Tibial artery (tissue), 4 donors: Measurements from ENCODE around the gene PEMT.

Experiments
- DNase-seq, 2 donors: peaks; one replicate each; pipeline ENCODE4 v3.0.0-alpha.2; 2019
- H3K27ac ChIP-seq, 2 donors: fragments of 200-600 bp; sonication (generic) in 1 of 2; 1 replicate in 1 of 2; 2 replicates in 1 of 2; pipeline ENCODE4 v1.5.1; 2018 to 2019; ENCODE audit warnings: mild to moderate bottlenecking in 1 of 2
- H3K27me3 ChIP-seq, 2 donors: fragments of 200-600 bp; sonication (generic) in 1 of 2; one replicate each; pipeline versions ENCODE4 v1.5.1 to v1.6.0; 2016 to 2019
- H3K36me3 ChIP-seq, 3 donors: fragments of 200-600 bp; sonication (generic) in 2 of 3; one replicate each; pipeline ENCODE4 v1.5.1; 2016 to 2019; ENCODE audit warnings: mild to moderate bottlenecking in 2 of 3
- H3K4me1 ChIP-seq, 4 donors: fragments of 200-600 bp; sonication (generic) in 2 of 4; 1 replicate in 3 of 4; 2 replicates in 1 of 4; pipeline ENCODE4 v1.5.1; 2016 to 2019
- H3K4me3 ChIP-seq, 2 donors: fragments of 200-600 bp; sonication (generic) in 1 of 2; 1 replicate in 1 of 2; 2 replicates in 1 of 2; pipeline ENCODE4 v1.5.1; 2018 to 2019; ENCODE audit warnings: mild to moderate bottlenecking in 2 of 2
- H3K9me3 ChIP-seq, 3 donors: fragments of 200-600 bp; sonication (generic) in 1 of 3; one replicate each; pipeline ENCODE4 v1.5.1; 2016 to 2019
- intact Hi-C: fragments of 100-400 bp; cut with DNase I; formaldehyde crosslinking; loops from one replicate; pipeline ENCODE4 v1.15.0; 2023; ENCODE audit warnings: low total_unique reads
- TF ChIP-seq, protein P1 (sequence below), 2 experiments: fragments of 200-600 bp in 1 of 2; fragments of 450-650 bp in 1 of 2; IDR thresholded peaks; one replicate each; pipeline ENCODE4 v1.5.1; 2017 to 2019; ENCODE audit warnings: antibody characterized with exemption in 2 of 2, mild to moderate bottlenecking in 1 of 2, moderate library complexity in 1 of 2

Gene PEMT

DNA sequence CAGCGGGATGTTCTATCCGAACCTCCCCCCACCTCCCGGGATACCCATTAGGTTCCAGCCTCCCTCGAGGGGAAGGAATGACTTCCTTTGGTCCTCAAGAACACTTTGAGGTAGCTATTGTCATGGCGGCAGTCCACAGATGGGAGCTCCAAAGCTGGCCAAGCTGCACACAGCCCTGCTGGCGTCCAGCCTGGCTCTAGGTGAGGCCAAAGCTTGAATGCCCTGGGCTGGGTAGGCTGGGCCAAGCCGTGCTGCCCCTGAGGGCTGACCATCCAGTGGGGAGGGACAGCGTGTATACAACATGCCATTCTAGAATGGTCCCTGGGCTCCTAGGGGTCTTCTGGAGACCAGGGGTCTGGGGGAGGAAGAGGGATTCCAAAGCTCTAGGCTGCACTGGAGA is 43.5 kb downstream of the PEMT start:
- peaks cover 0 to 27% (median 15%) of the 10 kb centered on the region in 4 donors for H3K4me1 ChIP-seq
- H3K36me3 ChIP-seq, result no peaks in the 10 kb centered on the region
- no peak overlapping the region for H3K27ac ChIP-seq
- H3K4me3 ChIP-seq, result no peak overlapping the region
- H3K27me3 ChIP-seq, result no peaks in the 10 kb centered on the region
- intact Hi-C loops, result no loop called here
- DNase-seq, result no peak
- no peaks in the 10 kb centered on the region for H3K9me3 ChIP-seq
- TF ChIP-seq, protein P1, sequence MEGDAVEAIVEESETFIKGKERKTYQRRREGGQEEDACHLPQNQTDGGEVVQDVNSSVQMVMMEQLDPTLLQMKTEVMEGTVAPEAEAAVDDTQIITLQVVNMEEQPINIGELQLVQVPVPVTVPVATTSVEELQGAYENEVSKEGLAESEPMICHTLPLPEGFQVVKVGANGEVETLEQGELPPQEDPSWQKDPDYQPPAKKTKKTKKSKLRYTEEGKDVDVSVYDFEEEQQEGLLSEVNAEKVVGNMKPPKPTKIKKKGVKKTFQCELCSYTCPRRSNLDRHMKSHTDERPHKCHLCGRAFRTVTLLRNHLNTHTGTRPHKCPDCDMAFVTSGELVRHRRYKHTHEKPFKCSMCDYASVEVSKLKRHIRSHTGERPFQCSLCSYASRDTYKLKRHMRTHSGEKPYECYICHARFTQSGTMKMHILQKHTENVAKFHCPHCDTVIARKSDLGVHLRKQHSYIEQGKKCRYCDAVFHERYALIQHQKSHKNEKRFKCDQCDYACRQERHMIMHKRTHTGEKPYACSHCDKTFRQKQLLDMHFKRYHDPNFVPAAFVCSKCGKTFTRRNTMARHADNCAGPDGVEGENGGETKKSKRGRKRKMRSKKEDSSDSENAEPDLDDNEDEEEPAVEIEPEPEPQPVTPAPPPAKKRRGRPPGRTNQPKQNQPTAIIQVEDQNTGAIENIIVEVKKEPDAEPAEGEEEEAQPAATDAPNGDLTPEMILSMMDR (IDR thresholded peaks at IDR 0.05), result no peak

GRCh38 chr17:17547210-17547764 is 44.2 kb downstream of the PEMT start:
- DNase-seq, result no peak
- Histone ChIP-seq H3K4me3 (no peak overlapping the region), H3K27ac (no peak overlapping the region), H3K27me3 (no peaks in the 10 kb centered on the region), H3K9me3 (no peaks in the 10 kb centered on the region), H3K4me1 (peaks cover 0 to 27% (median 15%) of the 10 kb centered on the region in 4 donors), H3K36me3 (no peaks in the 10 kb centered on the region)
- intact Hi-C loops, result no loop called here
- TF ChIP-seq, protein P1 (IDR thresholded peaks at IDR 0.05), result no peak

DNA sequence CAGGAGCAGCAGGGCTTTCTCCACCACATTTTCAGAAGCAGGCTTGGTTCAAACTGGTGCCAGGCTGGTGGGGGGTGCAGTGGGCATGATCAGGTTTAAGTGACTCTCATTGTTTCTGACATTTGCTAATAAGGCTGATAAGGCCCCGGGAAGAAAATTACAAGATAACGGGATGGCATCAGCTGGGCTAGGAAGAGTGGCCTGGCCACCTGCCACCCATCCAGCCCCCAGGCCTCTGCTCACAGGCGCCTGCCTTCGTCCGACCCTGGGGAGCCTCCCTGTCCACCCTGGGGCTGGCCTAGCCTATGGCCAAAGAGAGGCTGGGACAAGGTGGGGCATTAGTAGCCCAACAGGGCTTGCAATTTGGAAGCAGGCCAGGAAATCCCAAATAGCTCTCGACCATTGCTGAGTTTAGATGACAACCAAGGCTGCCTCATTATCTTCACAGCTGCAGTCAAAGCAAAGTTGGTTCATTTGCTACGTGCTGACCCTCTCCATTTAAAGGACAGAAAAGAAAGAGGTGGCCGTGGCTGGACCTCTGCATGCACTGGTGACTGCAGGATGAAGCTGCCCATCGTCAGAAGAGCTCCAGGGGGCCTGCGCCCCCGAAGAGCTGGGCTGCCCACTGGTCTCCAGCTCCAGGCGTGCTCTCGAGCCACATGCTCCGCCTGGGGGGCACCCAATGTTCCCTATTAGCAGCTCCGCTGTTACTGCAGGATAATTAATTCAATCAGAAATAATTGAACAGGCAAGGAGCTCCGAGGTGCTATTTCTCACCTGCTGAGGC is 44.9 kb downstream of the PEMT start:
- Histone ChIP-seq H3K4me1 (peaks cover 0 to 27% (median 16%) of the 10 kb centered on the region in 4 donors), H3K4me3 (no peak overlapping the region), H3K36me3 (no peaks in the 10 kb centered on the region), H3K27ac (no peak overlapping the region), H3K27me3 (no peaks in the 10 kb centered on the region), H3K9me3 (no peaks in the 10 kb centered on the region)
- DNase-seq, result no peak
- intact Hi-C loops, result no loop called here
- TF ChIP-seq, protein P1 (IDR thresholded peaks at IDR 0.05), result no peak

DNA sequence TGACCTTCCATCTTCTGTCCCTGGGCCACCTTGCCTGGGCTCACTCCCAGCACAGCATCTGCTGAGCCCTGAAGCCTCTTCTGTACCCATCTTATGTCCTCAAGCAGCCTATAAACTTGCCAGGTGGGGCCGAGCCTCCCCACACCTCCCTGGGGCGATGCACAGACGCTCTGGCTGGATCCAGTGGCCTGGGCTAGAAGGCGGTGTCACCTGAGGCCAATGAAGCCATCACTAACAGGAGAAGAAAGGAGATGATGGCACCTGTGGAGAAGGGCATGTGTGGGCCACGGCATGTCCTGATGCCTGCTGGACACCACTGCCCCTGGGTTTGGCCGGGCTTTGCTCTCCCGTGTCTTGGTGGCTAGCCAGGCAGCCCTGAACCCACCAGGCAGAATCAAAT is 45.5 kb downstream of the PEMT start:
- H3K4me3 ChIP-seq, result no peak overlapping the region
- no peaks in the 10 kb centered on the region for H3K36me3 ChIP-seq
- H3K4me1 ChIP-seq, result peaks cover 0 to 27% (median 19%) of the 10 kb centered on the region in 4 donors
- no peak for DNase-seq
- intact Hi-C loops, result no loop called here
- H3K9me3 ChIP-seq, result no peaks in the 10 kb centered on the region
- H3K27me3 ChIP-seq, result no peaks in the 10 kb centered on the region
- TF ChIP-seq, protein P1 (IDR thresholded peaks at IDR 0.05), result no peak
- H3K27ac ChIP-seq, result peak overlapping the region in 1 of 2 donors; percentile 28

GRCh38 chr17:17545031-17545820 is 46.3 kb downstream of the PEMT start:
- H3K9me3 ChIP-seq, result no peaks in the 10 kb centered on the region
- DNase-seq, result peak; percentile 47 to 79
- peaks cover 0 to 28% (median 19%) of the 10 kb centered on the region in 4 donors for H3K4me1 ChIP-seq
- no peak overlapping the region for H3K4me3 ChIP-seq
- intact Hi-C loops, result no loop called here
- no peaks in the 10 kb centered on the region for H3K27me3 ChIP-seq
- peak overlapping the region in 1 of 2 donors; percentile 28 for H3K27ac ChIP-seq
- TF ChIP-seq, protein P1 (IDR thresholded peaks at IDR 0.05), result no peak
- H3K36me3 ChIP-seq, result no peaks in the 10 kb centered on the region
